Measurements from ENCODE around the gene KLHL29.

- TF ChIP-seq CTCF (IDR thresholded peaks at IDR 0.05; ENCODE audit: insufficient read depth, low read length) (no peak), GABPA (IDR thresholded peaks at IDR 0.05; ENCODE audit: low read depth) (no peak), REST (IDR thresholded peaks at IDR 0.05; ENCODE audit: insufficient replicate concordance, low read depth) (no peak), POLR2AphosphoS5 (IDR thresholded peaks at IDR 0.05; ENCODE audit: low read depth) (no peak)
Observed at GRCh38 chr2:23734416-23734815, 349.4 kb downstream of the KLHL29 start.

All from HL-60 (cell line).